MM.1S (cell line): ENCODE measurements around the gene ADCY2.

Experiments used
- DNase-seq: peaks from one replicate; pipeline ENCODE4 v3.0.0-alpha.2; 2015
- H2AFZ ChIP-seq: fragments of 300-600 bp; sonication (generic); 2 replicates; pipeline ENCODE4 v1.6.0; 2016; ENCODE audit warnings: antibody characterized with exemption, low read length
- H3F3A ChIP-seq: fragments of 300-600 bp; sonication (generic); 2 replicates; pipeline ENCODE4 v1.6.1; 2016; ENCODE audit warnings: mild to moderate bottlenecking, antibody characterized with exemption, low read length, moderate library complexity, mixed read lengths; ENCODE audit not compliant: insufficient read depth
- H3K27ac ChIP-seq: fragments of 300-600 bp; sonication (generic); 2 replicates; pipeline ENCODE4 v1.5.1; 2016; ENCODE audit warnings: mild to moderate bottlenecking, low read length
- H3K27me3 ChIP-seq: fragments of 300-600 bp; sonication (generic); replicated peaks from 2 replicates; pipeline ENCODE4 v1.6.0; 2016; ENCODE audit warnings: low read length; ENCODE audit not compliant: insufficient read depth
- H3K36me3 ChIP-seq: fragments of 300-600 bp; sonication (generic); replicated peaks from 2 replicates; pipeline ENCODE4 v1.6.1; 2016; ENCODE audit warnings: mild to moderate bottlenecking, low read length, mixed read lengths; ENCODE audit not compliant: insufficient read depth
- H3K4me1 ChIP-seq: fragments of 300-600 bp; sonication (generic); 2 replicates; pipeline ENCODE4 v1.6.1; 2016; ENCODE audit warnings: low read length, mixed read lengths
- H3K4me2 ChIP-seq: fragments of 300-600 bp; sonication (generic); 2 replicates; pipeline ENCODE4 v1.6.0; 2016; ENCODE audit warnings: low read depth, low read length
- H3K4me3 ChIP-seq: fragments of 300-600 bp; sonication (generic); 2 replicates; pipeline ENCODE4 v1.5.1; 2016; ENCODE audit warnings: low read length, mixed read lengths
- H3K79me2 ChIP-seq: fragments of 300-600 bp; sonication (generic); 2 replicates; pipeline ENCODE4 v1.6.1; 2016; ENCODE audit warnings: mixed run types, low read length, mixed read lengths
- H3K9ac ChIP-seq: fragments of 300-600 bp; sonication (generic); 2 replicates; pipeline ENCODE4 v1.6.1; 2016; ENCODE audit warnings: low read length, mixed read lengths
- H3K9me2 ChIP-seq: fragments of 300-600 bp; sonication (generic); replicated peaks from 2 replicates; pipeline ENCODE4 v1.6.1; 2016; ENCODE audit warnings: mild to moderate bottlenecking, low read length, mixed read lengths; ENCODE audit not compliant: insufficient read depth
- H3K9me3 ChIP-seq: fragments of 300-600 bp; sonication (generic); replicated peaks from 2 replicates; pipeline ENCODE4 v1.6.1; 2016; ENCODE audit warnings: mild to moderate bottlenecking, low read length, mixed read lengths; ENCODE audit not compliant: insufficient read depth
- H4K20me1 ChIP-seq: fragments of 300-600 bp; sonication (generic); 2 replicates; pipeline ENCODE4 v1.6.1; 2016; ENCODE audit warnings: mild to moderate bottlenecking, low read length, moderate library complexity, mixed read lengths; ENCODE audit not compliant: insufficient read depth
- EZH2 ChIP-seq: fragments of 300-600 bp; sonication (generic); optimal IDR thresholded peaks from 2 replicates; pipeline ENCODE3; 2017; ENCODE audit warnings: low read depth, mild to moderate bottlenecking, antibody characterized with exemption, low read length, mixed read lengths
- EZH2phosphoT487 ChIP-seq: fragments of 300-600 bp; sonication (generic); IDR thresholded peaks from 2 replicates; pipeline ENCODE4 v1.6.1; 2018; ENCODE audit warnings: antibody characterized with exemption, low read length
- TF ChIP-seq, protein P1 (sequence below): fragments of 300-600 bp; sonication (generic); IDR thresholded peaks from 2 replicates; pipeline ENCODE4 v1.5.1; 2016; ENCODE audit warnings: antibody characterized with exemption, low read length, mixed read lengths

Gene ADCY2

DNA sequence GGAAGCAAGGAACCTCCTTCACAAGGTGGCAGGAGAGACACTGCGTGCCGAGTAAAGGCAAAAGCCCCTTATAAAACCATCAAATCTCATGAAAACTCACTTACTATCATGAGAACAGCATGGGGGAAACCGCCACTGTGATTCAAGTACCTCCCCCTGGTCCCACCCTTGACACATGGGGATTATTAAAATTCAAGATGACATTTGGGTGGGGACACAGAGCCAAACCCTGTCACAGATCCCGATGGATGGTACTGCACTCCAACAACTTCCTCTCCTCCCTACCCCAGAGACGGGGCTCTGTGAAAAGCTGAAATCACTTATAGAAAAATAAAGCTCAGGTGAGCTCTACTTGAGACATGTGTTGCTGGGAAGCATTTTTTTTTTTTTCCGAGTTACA is 10.3 kb upstream of the ADCY2 start:
- H3K9ac ChIP-seq: no peak overlapping the region
- TF ChIP-seq EZH2phosphoT487 (no peak), EZH2 (no peak)
- TF ChIP-seq, protein P1, sequence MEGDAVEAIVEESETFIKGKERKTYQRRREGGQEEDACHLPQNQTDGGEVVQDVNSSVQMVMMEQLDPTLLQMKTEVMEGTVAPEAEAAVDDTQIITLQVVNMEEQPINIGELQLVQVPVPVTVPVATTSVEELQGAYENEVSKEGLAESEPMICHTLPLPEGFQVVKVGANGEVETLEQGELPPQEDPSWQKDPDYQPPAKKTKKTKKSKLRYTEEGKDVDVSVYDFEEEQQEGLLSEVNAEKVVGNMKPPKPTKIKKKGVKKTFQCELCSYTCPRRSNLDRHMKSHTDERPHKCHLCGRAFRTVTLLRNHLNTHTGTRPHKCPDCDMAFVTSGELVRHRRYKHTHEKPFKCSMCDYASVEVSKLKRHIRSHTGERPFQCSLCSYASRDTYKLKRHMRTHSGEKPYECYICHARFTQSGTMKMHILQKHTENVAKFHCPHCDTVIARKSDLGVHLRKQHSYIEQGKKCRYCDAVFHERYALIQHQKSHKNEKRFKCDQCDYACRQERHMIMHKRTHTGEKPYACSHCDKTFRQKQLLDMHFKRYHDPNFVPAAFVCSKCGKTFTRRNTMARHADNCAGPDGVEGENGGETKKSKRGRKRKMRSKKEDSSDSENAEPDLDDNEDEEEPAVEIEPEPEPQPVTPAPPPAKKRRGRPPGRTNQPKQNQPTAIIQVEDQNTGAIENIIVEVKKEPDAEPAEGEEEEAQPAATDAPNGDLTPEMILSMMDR: no peak
- no peak for DNase-seq
- H3K36me3 ChIP-seq: no peaks in the 10 kb centered on the region
- no peak overlapping the region for H3K27ac ChIP-seq
- no peak overlapping the region for H3K4me2 ChIP-seq
- no peak overlapping the region for H2AFZ ChIP-seq
- H3K4me1 ChIP-seq: no peaks in the 10 kb centered on the region
- H3K9me2 ChIP-seq: no peaks in the 10 kb centered on the region
- H4K20me1 ChIP-seq: no peaks in the 10 kb centered on the region
- no peaks in the 10 kb centered on the region for H3K9me3 ChIP-seq
- H3K79me2 ChIP-seq: no peaks in the 10 kb centered on the region
- no peaks in the 10 kb centered on the region for H3K27me3 ChIP-seq
- H3K4me3 ChIP-seq: no peak overlapping the region
- no peaks in the 10 kb centered on the region for H3F3A ChIP-seq

DNA sequence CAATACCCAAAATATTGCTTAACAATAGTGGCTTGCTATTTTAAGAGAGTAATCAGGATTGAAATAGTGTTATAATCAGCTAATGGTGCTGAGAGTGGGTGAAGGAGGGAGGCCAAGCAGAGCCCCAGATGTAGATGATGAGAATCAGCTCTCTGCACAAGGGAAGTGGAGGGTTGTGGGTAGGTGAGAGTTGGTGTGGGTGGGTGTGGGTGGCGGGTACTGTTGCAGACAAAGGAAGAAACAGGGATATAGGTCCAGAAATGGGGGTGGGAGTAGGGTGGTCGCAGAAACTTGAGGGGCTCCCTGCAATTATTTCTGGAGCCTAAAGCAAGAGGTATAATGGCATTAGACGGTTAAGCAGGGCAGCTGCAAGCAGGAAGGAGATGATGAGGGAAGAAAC is 7.4 kb upstream of the ADCY2 start:
- no peak overlapping the region for H2AFZ ChIP-seq
- TF ChIP-seq EZH2phosphoT487 (no peak), EZH2 (no peak)
- TF ChIP-seq, protein P1: no peak
- H3K9ac ChIP-seq: no peak overlapping the region
- H3K27me3 ChIP-seq: no peaks in the 10 kb centered on the region
- H3K27ac ChIP-seq: no peak overlapping the region
- H4K20me1 ChIP-seq: no peaks in the 10 kb centered on the region
- no peaks in the 10 kb centered on the region for H3K4me1 ChIP-seq
- no peaks in the 10 kb centered on the region for H3K79me2 ChIP-seq
- H3K4me2 ChIP-seq: no peak overlapping the region
- no peaks in the 10 kb centered on the region for H3F3A ChIP-seq
- H3K9me3 ChIP-seq: no peaks in the 10 kb centered on the region
- no peak for DNase-seq
- no peaks in the 10 kb centered on the region for H3K36me3 ChIP-seq
- no peaks in the 10 kb centered on the region for H3K9me2 ChIP-seq
- H3K4me3 ChIP-seq: no peak overlapping the region

DNA sequence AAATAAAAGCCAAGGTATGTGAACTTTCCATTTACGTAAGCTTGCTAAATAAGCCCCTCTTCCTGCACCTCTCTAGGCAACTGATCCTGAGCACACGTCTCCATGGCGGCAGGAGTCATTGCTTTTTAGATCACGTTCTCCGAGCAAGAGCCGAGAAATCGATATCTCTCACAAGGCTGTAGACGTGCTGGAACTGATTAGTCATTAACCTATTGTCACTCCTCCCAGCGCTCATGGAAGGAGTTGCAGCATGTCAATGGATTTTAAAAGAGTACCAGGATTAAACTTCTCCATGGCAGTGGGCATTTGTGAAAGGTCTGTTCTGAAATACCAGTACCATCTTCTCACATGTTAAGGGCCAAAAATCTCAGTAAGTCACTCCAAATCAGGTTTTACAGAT is 4.7 kb upstream of the ADCY2 start:
- TF ChIP-seq EZH2phosphoT487 (no peak), EZH2 (no peak)
- TF ChIP-seq, protein P1: no peak
- Histone ChIP-seq H3K9ac (no peak overlapping the region), H3K4me1 (no peaks in the 10 kb centered on the region), H2AFZ (no peak overlapping the region), H3K9me3 (no peaks in the 10 kb centered on the region), H3K79me2 (no peaks in the 10 kb centered on the region), H3F3A (no peaks in the 10 kb centered on the region), H3K9me2 (no peaks in the 10 kb centered on the region), H3K4me3 (no peak overlapping the region), H3K27me3 (no peaks in the 10 kb centered on the region), H3K36me3 (no peaks in the 10 kb centered on the region), H3K4me2 (no peak overlapping the region), H3K27ac (no peak overlapping the region), H4K20me1 (no peaks in the 10 kb centered on the region)
- no peak for DNase-seq
